VCaP (cell line): ENCODE data around the gene SLC52A3.

ENCODE experiments used
- H3K27ac ChIP-seq: fragments of 450-650 bp; 2 replicates; pipeline ENCODE4 v1.5.1; 2017
- TF ChIP-seq, protein P1 (sequence below): fragments of 450-650 bp; conservative IDR thresholded peaks from 2 replicates; pipeline ENCODE4 v1.5.1; 2017; ENCODE audit warnings: mild to moderate bottlenecking, moderate library complexity

Gene SLC52A3

GRCh38 chr20:751761-752160 is 16.5 kb downstream of the SLC52A3 start:
- TF ChIP-seq, protein P1, sequence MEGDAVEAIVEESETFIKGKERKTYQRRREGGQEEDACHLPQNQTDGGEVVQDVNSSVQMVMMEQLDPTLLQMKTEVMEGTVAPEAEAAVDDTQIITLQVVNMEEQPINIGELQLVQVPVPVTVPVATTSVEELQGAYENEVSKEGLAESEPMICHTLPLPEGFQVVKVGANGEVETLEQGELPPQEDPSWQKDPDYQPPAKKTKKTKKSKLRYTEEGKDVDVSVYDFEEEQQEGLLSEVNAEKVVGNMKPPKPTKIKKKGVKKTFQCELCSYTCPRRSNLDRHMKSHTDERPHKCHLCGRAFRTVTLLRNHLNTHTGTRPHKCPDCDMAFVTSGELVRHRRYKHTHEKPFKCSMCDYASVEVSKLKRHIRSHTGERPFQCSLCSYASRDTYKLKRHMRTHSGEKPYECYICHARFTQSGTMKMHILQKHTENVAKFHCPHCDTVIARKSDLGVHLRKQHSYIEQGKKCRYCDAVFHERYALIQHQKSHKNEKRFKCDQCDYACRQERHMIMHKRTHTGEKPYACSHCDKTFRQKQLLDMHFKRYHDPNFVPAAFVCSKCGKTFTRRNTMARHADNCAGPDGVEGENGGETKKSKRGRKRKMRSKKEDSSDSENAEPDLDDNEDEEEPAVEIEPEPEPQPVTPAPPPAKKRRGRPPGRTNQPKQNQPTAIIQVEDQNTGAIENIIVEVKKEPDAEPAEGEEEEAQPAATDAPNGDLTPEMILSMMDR, result no peak

DNA sequence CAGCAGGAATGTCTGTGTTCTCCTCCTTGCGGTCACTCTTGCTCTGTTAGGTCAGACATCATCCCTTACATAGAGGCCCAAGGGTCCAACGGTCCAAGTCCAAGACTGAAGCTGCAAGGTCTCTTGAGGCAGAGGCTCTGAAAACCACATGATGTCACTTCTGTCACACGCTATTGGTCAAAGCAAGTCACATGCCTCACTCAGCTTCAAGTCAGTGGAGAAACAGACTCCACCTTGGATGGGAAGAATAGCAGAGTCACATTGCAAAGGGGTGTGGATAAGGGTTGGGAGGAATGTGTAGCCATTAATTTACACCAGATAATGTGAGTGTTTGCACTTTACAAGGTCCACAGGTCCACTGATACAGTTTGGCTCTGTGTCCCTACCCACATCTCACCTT is 17.5 kb downstream of the SLC52A3 start:
- no peak overlapping the region for H3K27ac ChIP-seq
- TF ChIP-seq, protein P1, result no peak

More at GRCh38 chr20:751761-752160, 16.5 kb downstream of the SLC52A3 start:
- H3K27ac ChIP-seq, result peak overlapping the region; percentile 90; the same call in 1 of the 2 replicates

GRCh38 chr20:745683-746301 is 22.5 kb downstream of the SLC52A3 start:
- no peak overlapping the region for H3K27ac ChIP-seq
- TF ChIP-seq, protein P1, result no peak

- TF ChIP-seq, protein P1, result no peak
- no peak overlapping the region for H3K27ac ChIP-seq
Observed at GRCh38 chr20:742156-742555, 26.1 kb downstream of the SLC52A3 start.

DNA sequence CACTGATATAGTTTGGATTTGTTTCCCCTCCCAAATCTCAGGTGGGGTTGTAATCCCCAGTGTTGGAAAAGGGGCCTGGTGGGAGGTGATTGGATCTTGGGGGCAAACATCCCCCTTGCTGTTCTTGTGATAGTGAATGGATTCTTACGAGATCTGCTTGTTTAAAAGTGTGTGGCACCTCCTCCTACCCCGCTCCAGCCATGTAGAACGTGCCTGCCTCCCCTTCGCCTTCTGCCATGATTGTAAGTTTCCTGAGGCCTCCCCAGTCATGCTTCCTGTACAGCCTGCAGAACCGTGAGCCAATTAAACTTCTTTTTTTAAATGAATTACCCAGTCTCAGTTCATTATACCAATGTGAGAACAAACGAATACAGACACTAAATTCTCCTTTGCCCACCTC is 26.7 kb downstream of the SLC52A3 start:
- TF ChIP-seq, protein P1, result no peak
- H3K27ac ChIP-seq, result peak overlapping the region; percentile 85

DNA sequence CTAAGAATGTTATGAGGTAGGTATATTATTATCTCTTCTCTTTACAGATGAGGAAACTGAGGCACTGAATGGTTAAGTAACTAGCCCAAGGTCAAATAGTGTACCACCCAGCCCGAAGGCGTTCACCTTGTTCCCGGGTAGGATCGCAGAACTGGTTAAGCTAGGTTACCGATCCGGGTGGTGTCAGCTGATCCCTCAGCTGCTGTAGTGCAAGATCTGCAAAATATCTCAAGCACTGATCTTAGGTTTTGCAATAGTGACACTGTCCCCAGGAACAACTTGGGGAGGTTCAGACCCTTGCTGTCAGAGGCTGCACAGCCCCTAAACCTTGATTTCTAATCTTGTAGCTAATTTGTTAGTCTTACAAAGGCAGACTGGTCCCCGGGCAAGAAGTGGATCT is 28.1 kb downstream of the SLC52A3 start:
- TF ChIP-seq, protein P1, result no peak
- H3K27ac ChIP-seq, result peak overlapping the region; percentile 85

- peak overlapping the region; percentile 85 for H3K27ac ChIP-seq
- TF ChIP-seq, protein P1, result no peak
Observed at GRCh38 chr20:739736-740135, 28.6 kb downstream of the SLC52A3 start.
